Testis (tissue), 3 donors: ENCODE data around the gene ZNF423. TPM values are rescaled to one million over a fixed set of nuclear protein-coding genes. Genes with fewer than 3 reads are reported as not detected.

Experiments
- DNase-seq: peaks from one replicate; pipeline ENCODE4 v3.0.0-alpha.2; 2019
- H3K27ac ChIP-seq, 2 donors: fragments of 200-600 bp; sonication (generic); one replicate each; pipeline ENCODE4 v1.5.1; 2019
- H3K27me3 ChIP-seq: fragments of 200-600 bp; sonication (generic); one replicate; pipeline ENCODE4 v1.5.1; 2019
- H3K36me3 ChIP-seq: fragments of 200-600 bp; sonication (generic); one replicate; pipeline ENCODE4 v1.5.1; 2017; ENCODE audit warnings: low read depth; ENCODE audit errors: missing control alignments
- H3K4me1 ChIP-seq: fragments of 200-600 bp; sonication (generic); one replicate; pipeline ENCODE4 v1.5.1; 2019
- H3K4me3 ChIP-seq, 2 donors: fragments of 200-600 bp; sonication (generic); one replicate each; pipeline ENCODE4 v1.5.1; 2017 to 2019
- H3K9me3 ChIP-seq: fragments of 200-600 bp; sonication (generic); one replicate; pipeline ENCODE4 v1.5.1; 2017
- POLR2A ChIP-seq: fragments of 450-650 bp; IDR thresholded peaks from one replicate; pipeline ENCODE4 v1.6.1; 2017; ENCODE audit warnings: antibody characterized with exemption, mild to moderate bottlenecking, moderate library complexity
- WGBS, 2 donors: methylation state at CpG; one replicate each; pipeline ENCODE4 v1.1.5; 2018; 5-methylcytosine and 5-hydroxymethylcytosine counted together
- intact Hi-C: fragments of 100-400 bp; cut with DNase I; formaldehyde crosslinking; loops from one replicate; pipeline ENCODE4 v1.15.1; 2023; ENCODE audit warnings: low total_unique reads
- polyA plus RNA-seq: library from polyadenylated mRNA; stranded (reverse); fragments of 350-450 nt; fragmentation: Illumina TruSeq; extraction: RNeasy Lipid Tissue Mini Kit (QIAGEN cat#74804); gene quantifications from one replicate; pipeline ENCODE4 v1.2.3, GENCODE V29; 2014; ENCODE audit warnings: low read depth, low replicate concordance; ENCODE audit not compliant: insufficient read depth
- total RNA-seq, 2 donors: library from RNA; depleted of rRNA; stranded (reverse); fragments of >200 nt; gene quantifications; one replicate each; pipeline ENCODE4 v1.2.3, GENCODE V29; 2016
- TF ChIP-seq, protein P1 (sequence below), 3 experiments: fragments of 450-650 bp in 2 of 3; fragments of 200-600 bp in 1 of 3; sonication (generic) in 1 of 3; IDR thresholded peaks; one replicate each; pipeline ENCODE4 v1.5.1; 2016 to 2019; ENCODE audit warnings: antibody characterized with exemption in 3 of 3, mild to moderate bottlenecking in 2 of 3, moderate library complexity in 1 of 3

ZNF423 gene
- total and polyA plus RNA-seq, 3 donors from 2014 or later = 8.9 to 19.0 (median 12.1) TPM

DNA sequence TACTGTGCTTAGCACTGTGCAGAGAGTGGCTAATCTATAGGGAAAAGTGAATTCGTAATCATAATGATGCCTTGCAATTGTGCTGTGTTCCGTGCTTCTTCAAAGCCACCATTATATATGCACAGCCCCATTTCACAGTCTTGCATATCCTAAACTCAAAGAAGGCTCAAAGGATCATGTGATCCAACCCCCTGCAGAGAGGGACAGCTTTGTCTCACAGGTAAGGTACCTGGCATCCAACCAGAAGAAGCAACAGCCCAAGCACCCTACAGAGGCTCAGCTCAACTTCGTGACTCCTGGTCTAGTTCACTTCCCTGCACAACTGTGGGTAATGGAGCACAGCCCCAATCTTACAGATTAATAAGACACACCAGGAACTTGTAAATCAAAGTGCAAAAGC lies 124.0 kb downstream of the ZNF423 start:
- H3K9me3 ChIP-seq = no peaks in the 10 kb centered on the region
- no peaks in the 10 kb centered on the region for H3K36me3 ChIP-seq
- no peaks in the 10 kb centered on the region for H3K27me3 ChIP-seq
- DNase-seq = no peak
- H3K27ac ChIP-seq = no peak overlapping the region
- 93 to 100% methylated on average over 3 of the region's 3 CpGs for WGBS, 2 donors
- no peak overlapping the region for H3K4me3 ChIP-seq
- intact Hi-C loops = no loop called here
- no peak for TF ChIP-seq POLR2A
- TF ChIP-seq, protein P1, sequence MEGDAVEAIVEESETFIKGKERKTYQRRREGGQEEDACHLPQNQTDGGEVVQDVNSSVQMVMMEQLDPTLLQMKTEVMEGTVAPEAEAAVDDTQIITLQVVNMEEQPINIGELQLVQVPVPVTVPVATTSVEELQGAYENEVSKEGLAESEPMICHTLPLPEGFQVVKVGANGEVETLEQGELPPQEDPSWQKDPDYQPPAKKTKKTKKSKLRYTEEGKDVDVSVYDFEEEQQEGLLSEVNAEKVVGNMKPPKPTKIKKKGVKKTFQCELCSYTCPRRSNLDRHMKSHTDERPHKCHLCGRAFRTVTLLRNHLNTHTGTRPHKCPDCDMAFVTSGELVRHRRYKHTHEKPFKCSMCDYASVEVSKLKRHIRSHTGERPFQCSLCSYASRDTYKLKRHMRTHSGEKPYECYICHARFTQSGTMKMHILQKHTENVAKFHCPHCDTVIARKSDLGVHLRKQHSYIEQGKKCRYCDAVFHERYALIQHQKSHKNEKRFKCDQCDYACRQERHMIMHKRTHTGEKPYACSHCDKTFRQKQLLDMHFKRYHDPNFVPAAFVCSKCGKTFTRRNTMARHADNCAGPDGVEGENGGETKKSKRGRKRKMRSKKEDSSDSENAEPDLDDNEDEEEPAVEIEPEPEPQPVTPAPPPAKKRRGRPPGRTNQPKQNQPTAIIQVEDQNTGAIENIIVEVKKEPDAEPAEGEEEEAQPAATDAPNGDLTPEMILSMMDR (IDR thresholded peaks at IDR 0.05) = no peak
- H3K4me1 ChIP-seq = no peaks in the 10 kb centered on the region

DNA sequence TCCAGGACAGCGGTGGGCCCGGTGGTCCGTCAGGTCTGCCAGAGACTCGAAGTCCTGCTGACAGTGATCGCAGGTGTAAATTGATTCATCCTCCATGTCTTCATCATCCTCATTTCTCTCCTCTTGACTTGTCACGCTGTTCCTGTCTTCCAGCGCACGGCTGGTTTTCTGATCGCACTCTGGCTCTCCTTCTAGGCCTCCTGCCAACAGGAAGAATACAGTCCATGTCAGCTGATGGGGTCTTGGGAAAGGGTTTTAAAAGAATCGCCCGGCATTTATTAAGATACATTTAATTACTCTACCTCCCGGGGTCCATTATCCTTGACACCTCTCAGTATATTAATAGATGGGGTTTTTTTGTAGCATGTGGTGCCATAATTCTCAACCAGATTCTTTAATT lies 125.1 kb downstream of the ZNF423 start:
- no peak overlapping the region for H3K4me3 ChIP-seq
- TF ChIP-seq POLR2A = no peak
- TF ChIP-seq, protein P1 (IDR thresholded peaks at IDR 0.05) = no peak
- 80 to 92% methylated on average over 12 of the region's 12 CpGs for WGBS, 2 donors
- no peak overlapping the region for H3K27ac ChIP-seq
- DNase-seq = no peak
- no peaks in the 10 kb centered on the region for H3K27me3 ChIP-seq
- H3K9me3 ChIP-seq = no peaks in the 10 kb centered on the region
- intact Hi-C loops = no loop called here
- no peaks in the 10 kb centered on the region for H3K36me3 ChIP-seq
- H3K4me1 ChIP-seq = no peaks in the 10 kb centered on the region

DNA sequence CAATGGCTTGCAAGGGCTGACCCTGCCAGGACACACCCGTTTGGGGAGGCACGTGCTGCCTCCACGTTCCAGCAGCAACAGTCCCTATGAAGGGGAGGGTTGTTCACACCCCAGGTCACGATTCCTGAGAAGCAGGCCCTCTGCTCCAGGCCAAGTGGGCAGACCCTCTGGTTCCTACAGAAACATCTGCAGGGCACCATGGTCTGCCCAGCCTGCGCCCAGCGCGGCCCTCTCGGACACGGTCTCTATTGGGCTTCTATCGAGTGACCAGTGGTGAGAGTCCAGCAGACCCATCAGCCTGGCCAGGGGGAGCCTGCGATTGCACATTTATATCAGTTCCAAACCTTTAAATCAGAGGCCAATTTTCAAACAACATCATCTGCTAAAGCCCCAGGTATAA lies 128.3 kb downstream of the ZNF423 start:
- no peak for DNase-seq
- Histone ChIP-seq H3K36me3 (no peaks in the 10 kb centered on the region), H3K27me3 (no peaks in the 10 kb centered on the region), H3K9me3 (no peaks in the 10 kb centered on the region), H3K4me1 (no peaks in the 10 kb centered on the region), H3K4me3 (no peak overlapping the region), H3K27ac (no peak overlapping the region)
- WGBS, 2 donors = 81% methylated on average over 11 of the region's 11 CpGs; no CpG with 5 or more reads in 1 of the 2 donors
- intact Hi-C loops = no loop called here
- TF ChIP-seq, protein P1 (IDR thresholded peaks at IDR 0.05) = no peak

DNA sequence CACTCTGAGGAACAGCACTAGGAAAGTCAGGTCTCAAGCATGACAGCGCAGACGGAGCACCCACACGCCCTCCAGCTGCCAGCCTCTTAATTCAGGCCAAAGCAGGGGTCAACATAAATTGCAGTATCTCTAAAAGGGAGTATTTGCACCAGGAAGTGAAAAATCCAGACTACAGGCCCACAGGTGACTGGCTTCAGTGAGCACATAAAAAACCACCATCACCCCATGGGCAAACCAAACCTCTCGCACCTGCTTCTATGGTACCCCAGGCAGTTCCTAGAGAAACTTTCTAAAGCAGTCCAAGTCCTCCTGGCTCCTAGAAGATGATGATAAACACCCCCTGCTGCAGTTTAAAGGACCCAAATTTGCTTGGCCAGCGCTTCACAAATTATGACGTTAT lies 129.8 kb downstream of the ZNF423 start:
- 97 to 98% methylated on average over 6 of the region's 6 CpGs for WGBS, 2 donors
- intact Hi-C loops = no loop called here
- Histone ChIP-seq H3K27me3 (no peaks in the 10 kb centered on the region), H3K36me3 (no peaks in the 10 kb centered on the region), H3K27ac (no peak overlapping the region), H3K9me3 (no peaks in the 10 kb centered on the region), H3K4me3 (no peak overlapping the region), H3K4me1 (no peaks in the 10 kb centered on the region)
- TF ChIP-seq, protein P1 (IDR thresholded peaks at IDR 0.05) = no peak
- TF ChIP-seq POLR2A = no peak
- DNase-seq = no peak

DNA sequence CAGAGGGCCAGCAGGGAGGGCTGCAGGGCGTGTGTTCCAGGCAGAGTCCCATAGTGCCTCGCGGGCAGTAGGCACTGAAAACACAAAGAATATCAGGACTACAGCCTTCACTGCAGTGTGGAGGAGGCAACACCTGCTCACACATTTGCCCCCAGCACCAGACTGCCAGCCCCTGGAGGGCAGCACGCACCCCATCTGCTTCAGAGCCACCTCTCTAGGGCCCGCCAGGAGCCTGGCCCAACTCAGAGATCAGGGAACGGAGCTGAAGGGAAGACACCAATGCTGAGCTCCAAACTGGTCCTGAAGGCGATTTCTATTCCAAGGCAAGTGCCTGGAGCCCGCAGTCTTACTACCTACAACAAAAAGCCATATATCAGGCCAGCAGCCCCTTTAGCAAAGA lies 130.3 kb downstream of the ZNF423 start:
- no peak for DNase-seq
- Histone ChIP-seq H3K4me3 (peak overlapping the region in 1 of 2 donors; percentile 2), H3K36me3 (no peaks in the 10 kb centered on the region), H3K4me1 (no peaks in the 10 kb centered on the region), H3K27me3 (no peaks in the 10 kb centered on the region), H3K9me3 (no peaks in the 10 kb centered on the region), H3K27ac (no peak overlapping the region)
- 92% methylated on average over 3 to 8 of the region's 8 CpGs for WGBS, 2 donors
- intact Hi-C loops = no loop called here
- TF ChIP-seq POLR2A = no peak
- TF ChIP-seq, protein P1 (IDR thresholded peaks at IDR 0.05) = no peak
